Neural crest cell (in vitro differentiated cells): ENCODE measurements around the gene LDB2. TPM values are rescaled to one million over a fixed set of nuclear protein-coding genes. Genes with fewer than 3 reads are reported as not detected.

Source experiments
- DNase-seq: peaks from one replicate; pipeline ENCODE4 v3.0.0; 2021; ENCODE audit warnings: low read depth, mixed read lengths, low spot score
- H3K27ac Mint-ChIP-seq: one replicate; pipeline ENCODE4 v1.8.0; 2021; ENCODE audit warnings: mild to moderate bottlenecking, mixed read lengths; ENCODE audit not compliant: unreplicated experiment
- H3K27me3 Mint-ChIP-seq: 2 replicates; pipeline ENCODE4 v1.8.0; 2021; ENCODE audit warnings: low read depth, mild to moderate bottlenecking, mixed read lengths
- H3K36me3 Mint-ChIP-seq: 2 replicates; pipeline ENCODE4 v1.8.0; 2021; ENCODE audit warnings: low read depth, mild to moderate bottlenecking, mixed read lengths
- H3K4me1 Mint-ChIP-seq: 2 replicates; pipeline ENCODE4 v1.8.0; 2021; ENCODE audit warnings: mixed read lengths
- H3K4me3 Mint-ChIP-seq: one replicate; pipeline ENCODE4 v1.8.0; 2021; ENCODE audit warnings: mild to moderate bottlenecking, mixed read lengths
- H3K9me3 Mint-ChIP-seq: 2 replicates; pipeline ENCODE4 v1.8.0; 2021; ENCODE audit warnings: mixed read lengths
- CTCF ChIP-seq: fragments of 200-600 bp; sonication (generic); conservative IDR thresholded peaks from 2 replicates; pipeline ENCODE4 v1.5.0; 2021; ENCODE audit warnings: antibody characterized with exemption, mild to moderate bottlenecking
- total RNA-seq: library from RNA; stranded (reverse); gene quantifications from 2 replicates; pipeline ENCODE4 v1.2.1, GENCODE V29; 2021

The LDB2 gene
- total RNA-seq, 1 donor from 2014 or later, result 12.7 TPM

- Mint-ChIP-seq H3K27ac (no peak overlapping the region), H3K27me3 (no peaks in the 10 kb centered on the region)
Observed at GRCh38 chr4:16682975-16683374, 215.5 kb downstream of the LDB2 start.

GRCh38 chr4:16677001-16677944, 221.2 kb downstream of the LDB2 start:
- Mint-ChIP-seq H3K4me1 (peaks cover 12% of the 10 kb centered on the region), H3K27me3 (no peaks in the 10 kb centered on the region), H3K36me3 (no peaks in the 10 kb centered on the region), H3K27ac (no peak overlapping the region), H3K4me3 (no peak overlapping the region), H3K9me3 (no peaks in the 10 kb centered on the region)
- TF ChIP-seq CTCF, result no peak
- DNase-seq, result no peak

More at GRCh38 chr4:16682975-16683374, 215.5 kb downstream of the LDB2 start:
- Mint-ChIP-seq H3K4me3 (no peak overlapping the region), H3K9me3 (no peaks in the 10 kb centered on the region), H3K4me1 (no peaks in the 10 kb centered on the region), H3K36me3 (no peaks in the 10 kb centered on the region)
- DNase-seq, result no peak
- TF ChIP-seq CTCF, result no peak

- Mint-ChIP-seq H3K4me3 (no peak overlapping the region), H3K9me3 (no peaks in the 10 kb centered on the region), H3K27ac (no peak overlapping the region), H3K27me3 (no peaks in the 10 kb centered on the region), H3K36me3 (no peaks in the 10 kb centered on the region), H3K4me1 (peaks cover 12% of the 10 kb centered on the region)
- DNase-seq, result no peak
- no peak for TF ChIP-seq CTCF
Observed at GRCh38 chr4:16676230-16676770, 222.1 kb downstream of the LDB2 start.

GRCh38 chr4:16674082-16674481, 224.4 kb downstream of the LDB2 start:
- TF ChIP-seq CTCF, result no peak
- no peaks in the 10 kb centered on the region for H3K9me3 Mint-ChIP-seq
- H3K27me3 Mint-ChIP-seq, result no peaks in the 10 kb centered on the region
- no peaks in the 10 kb centered on the region for H3K36me3 Mint-ChIP-seq
- H3K27ac Mint-ChIP-seq, result no peak overlapping the region
- no peak for DNase-seq
- no peak overlapping the region for H3K4me3 Mint-ChIP-seq
- H3K4me1 Mint-ChIP-seq, result peaks cover 12% of the 10 kb centered on the region

- no peaks in the 10 kb centered on the region for H3K36me3 Mint-ChIP-seq
- H3K27me3 Mint-ChIP-seq, result no peaks in the 10 kb centered on the region
- H3K9me3 Mint-ChIP-seq, result no peaks in the 10 kb centered on the region
- no peak for TF ChIP-seq CTCF
- H3K4me3 Mint-ChIP-seq, result no peak overlapping the region
- H3K27ac Mint-ChIP-seq, result no peak overlapping the region
- no peak for DNase-seq
- H3K4me1 Mint-ChIP-seq, result peaks cover 12% of the 10 kb centered on the region
Observed at GRCh38 chr4:16672421-16672820, 226.0 kb downstream of the LDB2 start.
